HepG2 (cell line): ENCODE results near the gene MRPL42. TPM values are rescaled to one million over a fixed set of nuclear protein-coding genes. Genes with fewer than 3 reads are reported as not detected.

ENCODE experiments used
- ATAC-seq: fragments of 200-7000 bp; cut with Tn5 transposase; 3 replicates; pipeline ENCODE4 v1.9.1; 2020; ENCODE audit warnings: mild to moderate bottlenecking, moderate library complexity
- BruUV-seq: library from RNA; stranded (reverse); fragments of 400-500 nt; replicated peaks from 2 replicates; lab custom pipeline; 2021; lab: Mats Ljungman, UMichigan
- CTCF ChIA-PET: fragments of 300-600 bp; formaldehyde crosslinking; extraction: SDS; loops from one replicate; lab custom pipeline; 2021; ENCODE audit warnings: low total read pairs, inconsistent platforms, low intra/inter-chr PET ratio; lab: Yijun Ruan, JAX
- POLR2A ChIA-PET: fragments of 350-600 bp; sonication (Branson Sonifier 250); formaldehyde crosslinking; loops from one replicate; lab custom pipeline; 2020; ENCODE audit warnings: antibody characterized with exemption, inconsistent platforms; lab: Yijun Ruan, JAX
- DNase-seq: peaks from one replicate; pipeline ENCODE4 v3.0.0-alpha.2; 2015; ENCODE audit warnings: low spot score
- FAIRE-seq: peaks from 3 replicates; lab custom pipeline; 2011; peaks lifted over from hg19 to GRCh38; lab: Jason Lieb, UNC
- H2AFZ ChIP-seq: one replicate; pipeline ENCODE4 v1.6.1; 2011; ENCODE audit warnings: low read length, inconsistent platforms
- H3K27ac ChIP-seq: fragments of 300-600 bp; 3 replicates; pipeline ENCODE4 v1.8.0; 2011; ENCODE audit warnings: mixed run types, mild to moderate bottlenecking, mixed read lengths, low read length, inconsistent platforms; ENCODE audit not compliant: insufficient read depth; ENCODE audit errors: extremely low read length
- H3K27me3 ChIP-seq, 2 experiments: fragments of 200-600 bp in 1 of 2; 2 replicates in 1 of 2; 3 replicates in 1 of 2; pipeline versions ENCODE4 v1.6.0 to v1.8.0; 2011; ENCODE audit warnings: low read length in 2 of 2, mild to moderate bottlenecking in 2 of 2, moderate library complexity in 2 of 2, inconsistent platforms in 1 of 2; ENCODE audit not compliant: insufficient read depth in 2 of 2, control insufficient read depth in 1 of 2
- H3K36me3 ChIP-seq, 2 experiments: fragments of 200-600 bp in 1 of 2; replicated peaks in 1 of 2; 2 replicates in 1 of 2; 3 replicates in 1 of 2; pipeline versions ENCODE4 v1.5.1 to v1.8.0; 2011; ENCODE audit warnings: low read length in 2 of 2, inconsistent platforms in 1 of 2; ENCODE audit not compliant: insufficient read depth in 2 of 2, control insufficient read depth in 1 of 2
- H3K4me1 ChIP-seq: 2 replicates; pipeline ENCODE4 v1.5.1; 2012; ENCODE audit warnings: low read length, inconsistent platforms; ENCODE audit not compliant: insufficient read depth
- H3K4me2 ChIP-seq: 2 replicates; pipeline ENCODE4 v1.6.0; 2011; ENCODE audit warnings: low read depth, low read length, inconsistent platforms
- H3K4me3 ChIP-seq, 3 experiments: fragments of 200-600 bp in 1 of 3; sonication (generic), shearing (Covaris generic) in 1 of 3; replicated peaks in 1 of 3; 2 replicates each; pipeline ENCODE4 v1.5.1; 2011 to 2016; ENCODE audit warnings: low read length in 3 of 3, inconsistent platforms in 2 of 3, low read depth in 2 of 3, mild to moderate bottlenecking in 2 of 3, control low read depth in 1 of 3, mixed read lengths in 1 of 3; ENCODE audit not compliant: insufficient read depth in 1 of 3
- H3K79me2 ChIP-seq: one replicate; pipeline ENCODE4 v1.6.1; 2011; ENCODE audit warnings: low read length, inconsistent platforms; ENCODE audit not compliant: insufficient read depth
- H3K9ac ChIP-seq: 2 replicates; pipeline ENCODE4 v1.6.0; 2011; ENCODE audit warnings: mild to moderate bottlenecking, low read depth, low read length, inconsistent platforms; ENCODE audit not compliant: insufficient read depth
- H3K9me3 ChIP-seq: 2 replicates; pipeline ENCODE4 v1.5.1; 2012; ENCODE audit warnings: mild to moderate bottlenecking, low read length
- H4K20me1 ChIP-seq: 2 replicates; pipeline ENCODE4 v1.6.0; 2011; ENCODE audit warnings: inconsistent platforms, mild to moderate bottlenecking, low read length, moderate library complexity; ENCODE audit not compliant: insufficient read depth
- ZFP82 ChIP-seq: sonication (generic); formaldehyde crosslinking; IDR thresholded peaks from 2 replicates; pipeline ENCODE4 v1.5.1; 2020; ENCODE audit warnings: mild to moderate bottlenecking, missing genetic modification reagents, borderline replicate concordance
- ZNF121 ChIP-seq: sonication (generic); formaldehyde crosslinking; IDR thresholded peaks from 2 replicates; pipeline ENCODE4 v1.5.0; 2020; ENCODE audit warnings: mild to moderate bottlenecking, missing genetic modification reagents
- ZNF251 ChIP-seq: sonication (generic); formaldehyde crosslinking; IDR thresholded peaks from 2 replicates; pipeline ENCODE4 v1.9.0; 2021; ENCODE audit warnings: mild to moderate bottlenecking, missing genetic modification reagents
- ZNF564 ChIP-seq: sonication (generic); formaldehyde crosslinking; IDR thresholded peaks from 2 replicates; pipeline ENCODE4 v1.8.1; 2023; ENCODE audit warnings: mild to moderate bottlenecking, missing genetic modification reagents
- ZNF770 ChIP-seq: sonication (generic); formaldehyde crosslinking; IDR thresholded peaks from 2 replicates; pipeline ENCODE4 v1.5.0; 2020; ENCODE audit warnings: mild to moderate bottlenecking, missing genetic modification reagents
- ZSCAN25 ChIP-seq: sonication (generic); formaldehyde crosslinking; IDR thresholded peaks from 2 replicates; pipeline ENCODE4 v1.8.0; 2022; ENCODE audit warnings: mild to moderate bottlenecking, missing genetic modification reagents
- WGBS: methylation state at CpG from one replicate; pipeline ENCODE4 v1.1.6; 2017; ENCODE audit warnings: low lambda C conversion rate; 5-methylcytosine and 5-hydroxymethylcytosine counted together
- in situ Hi-C: cut with HindIII; loops from 2 replicates; pipeline ENCODE4 v1.10.0; 2017; ENCODE audit warnings: low pct_unique_long_range_greater_than_20kb; ENCODE audit not compliant: extremely low pct_ligation_motif_present
- intact Hi-C: fragments of 100-400 bp; cut with micrococcal nuclease; formaldehyde crosslinking; loops from one replicate; pipeline ENCODE4 v1.10.0; 2022; ENCODE audit not compliant: unreplicated experiment
- polyA plus RNA-seq, 8 experiments: library from polyadenylated mRNA; depleted of rRNA in 3 of 8; stranded (reverse) in 7 of 8; unstranded in 1 of 8; fragments of >200 nt; fragmentation: Illumina TruSeq in 4 of 8; extraction: Trizol in 4 of 8; gene quantifications; 2 replicates each; pipeline versions ENCODE4 v1.2.1 to v1.2.3, GENCODE V29; 2011 to 2016; ENCODE audit warnings: low read depth in 4 of 8, missing spikeins in 1 of 8, mixed read lengths in 1 of 8; ENCODE audit not compliant: insufficient read depth in 1 of 8
- total RNA-seq, 5 experiments: library from RNA; depleted of rRNA; stranded (reverse); fragments of >200 nt; fragmentation: Illumina TruSeq; extraction: Trizol; gene quantifications; 2 replicates each; pipeline ENCODE4 v1.2.3, GENCODE V29; 2016; ENCODE audit warnings: low read depth in 1 of 5

Gene MRPL42
- total and polyA plus RNA-seq, 2 of the 13 experiments (the other 11 are each of a cell fraction or from before 2014, with no cell fraction given) = 93.3 to 148 TPM

- H3K9me3 ChIP-seq = no peaks in the 10 kb centered on the region
- H2AFZ ChIP-seq = no peak overlapping the region
- H3K4me1 ChIP-seq = peaks cover 70% of the 10 kb centered on the region
- H3K4me3 ChIP-seq = peak overlapping the region; percentile 78 to 92 (median 88)
- peaks cover 5% of the 10 kb centered on the region; the same call in 1 of the 2 replicates for H4K20me1 ChIP-seq
- no peaks in the 10 kb centered on the region; a peak in 1 of 5 replicates for H3K27me3 ChIP-seq
- peak overlapping the region; percentile 91 for H3K9ac ChIP-seq
- peaks cover 4 to 21% of the 10 kb centered on the region in 2 experiments; a peak in 4 of 5 replicates for H3K36me3 ChIP-seq
- CTCF ChIA-PET = no interaction called here
- in situ Hi-C loops (no loop called here), intact Hi-C loops (no loop called here)
- POLR2A ChIA-PET = interaction anchor here (0.8 to 2.0 kb wide), 3 partner anchors 26 to 922 kb away, joined by 3 to 8 read pairs (median 4); partner anchors contain the start of gene UBE2N
- FAIRE-seq (peak; percentile 15), ATAC-seq (peak; percentile 50), DNase-seq (no peak)
- 0% methylated on average over 7 of the region's 7 CpGs for WGBS
- BruUV-seq = no TSS peak
- H3K4me2 ChIP-seq = peak overlapping the region; percentile 77
- TF ChIP-seq ZSCAN25 (CRISPR knock-in tag) = no peak
- 0 out of 2 replicates have a peak, but pooled peaks have one; percentile 39 for TF ChIP-seq ZNF564
- 0 out of 2 replicates have a peak, but pooled peaks have one; percentile 26 for TF ChIP-seq ZFP82 (CRISPR knock-in tag)
- H3K27ac ChIP-seq = peak overlapping the region; percentile 95
- peaks cover 57% of the 10 kb centered on the region for H3K79me2 ChIP-seq
Measured at GRCh38 chr12:93468008-93468371, 676 bp downstream of the MRPL42 start.

GRCh38 chr12:93469386-93469785 is 2.1 kb downstream of the MRPL42 start:
- ATAC-seq = no peak
- intact Hi-C loops = no loop called here
- peaks cover 57% of the 10 kb centered on the region for H3K4me1 ChIP-seq
- in situ Hi-C loops = no loop called here
- TF ChIP-seq ZNF251 (no peak), ZNF121 (CRISPR knock-in tag) (peak; percentile 40; the same call in 1 of the 2 replicates), ZNF770 (CRISPR knock-in tag) (peak; percentile 48; the same call in 1 of the 2 replicates)
- TF ChIP-seq, all 625 proteins: peak for 2
- POLR2A ChIA-PET = no interaction called here
- FAIRE-seq (no peak), DNase-seq (no peak)
- peaks cover 4 to 30% of the 10 kb centered on the region in 2 experiments; a peak in 4 of 5 replicates for H3K36me3 ChIP-seq
- peaks cover 64% of the 10 kb centered on the region for H3K79me2 ChIP-seq
- H3K4me2 ChIP-seq = peak overlapping the region; percentile 77
- H4K20me1 ChIP-seq = peaks cover 5% of the 10 kb centered on the region; the same call in 1 of the 2 replicates
- peak overlapping the region in 2 of 3 experiments; percentile 88 to 92; a peak in 2 of 6 replicates for H3K4me3 ChIP-seq
- H3K9ac ChIP-seq = no peak overlapping the region
- H2AFZ ChIP-seq = no peak overlapping the region
- no peak overlapping the region for H3K27ac ChIP-seq
- CTCF ChIA-PET = no interaction called here
- no peaks in the 10 kb centered on the region for H3K9me3 ChIP-seq
- H3K27me3 ChIP-seq = no peaks in the 10 kb centered on the region; a peak in 1 of 5 replicates
- no TSS peak for BruUV-seq
